WTC11 (cell line): Measurements from ENCODE around the gene CD244. TPM values are rescaled to one million over a fixed set of nuclear protein-coding genes. Genes with fewer than 3 reads are reported as not detected.

Experiments used
- ATAC-seq: fragments of 200-7000 bp; cut with Tn5 transposase; 2 replicates; pipeline ENCODE4 v1.10.0; 2021; ENCODE audit warnings: mild to moderate bottlenecking, moderate library complexity
- CTCF ChIA-PET: fragments of 300-600 bp; sonication (Branson Sonifier 250); formaldehyde crosslinking; loops from one replicate; lab custom pipeline; 2021; ENCODE audit warnings: antibody characterized with exemption; lab: Charles Lee
- POLR2A ChIA-PET: fragments of 350-600 bp; sonication (Branson Sonifier 250); formaldehyde crosslinking; loops from one replicate; lab custom pipeline; 2021; ENCODE audit warnings: antibody characterized with exemption; lab: Charles Lee
- DNase-seq: peaks from one replicate; pipeline ENCODE4 v3.0.0; 2021; ENCODE audit warnings: low spot score
- H3K27ac Mint-ChIP-seq: 2 replicates; pipeline ENCODE4 v1.8.0; 2021; ENCODE audit warnings: mixed read lengths
- H3K27me3 Mint-ChIP-seq: 2 replicates; pipeline ENCODE4 v1.8.0; 2021; ENCODE audit warnings: low read depth, mild to moderate bottlenecking, moderate library complexity, mixed read lengths
- H3K36me3 Mint-ChIP-seq: 2 replicates; pipeline ENCODE4 v1.8.0; 2021; ENCODE audit warnings: mixed read lengths
- H3K4me1 Mint-ChIP-seq: 2 replicates; pipeline ENCODE4 v1.8.0; 2022; ENCODE audit warnings: mixed read lengths
- H3K4me3 Mint-ChIP-seq: 2 replicates; pipeline ENCODE4 v1.8.0; 2021; ENCODE audit warnings: mild to moderate bottlenecking, moderate library complexity, mixed read lengths
- H3K9me3 Mint-ChIP-seq: 2 replicates; pipeline ENCODE4 v1.8.0; 2021; ENCODE audit warnings: mixed read lengths
- ATF1 ChIP-seq: sonication (generic); formaldehyde crosslinking; IDR thresholded peaks from 2 replicates; pipeline ENCODE4 v1.8.1; 2023; ENCODE audit warnings: mild to moderate bottlenecking, moderate library complexity, missing genetic modification reagents
- CREB1 ChIP-seq: sonication (generic); formaldehyde crosslinking; IDR thresholded peaks from 2 replicates; pipeline ENCODE4 v1.8.0; 2023; ENCODE audit warnings: mild to moderate bottlenecking, missing genetic modification reagents
- ELF4 ChIP-seq: sonication (generic); formaldehyde crosslinking; IDR thresholded peaks from 2 replicates; pipeline ENCODE4 v1.8.1; 2022; ENCODE audit warnings: low read depth, mild to moderate bottlenecking, moderate library complexity, missing genetic modification reagents
- FOXJ3 ChIP-seq: sonication (generic); formaldehyde crosslinking; IDR thresholded peaks from 2 replicates; pipeline ENCODE4 v1.9.0; 2021; ENCODE audit warnings: missing genetic modification reagents, mild to moderate bottlenecking, borderline replicate concordance
- GABPB1 ChIP-seq: sonication (generic); formaldehyde crosslinking; IDR thresholded peaks from 2 replicates; pipeline ENCODE4 v1.8.1; 2023; ENCODE audit warnings: mild to moderate bottlenecking, missing genetic modification reagents
- HMGA2 ChIP-seq: fragments of 250-450 bp; sonication (Bioruptor Pico); IDR thresholded peaks from 2 replicates; pipeline ENCODE4 v1.4.0; 2021; ENCODE audit warnings: mild to moderate bottlenecking, moderate library complexity
- KAT7 ChIP-seq: sonication (generic); formaldehyde crosslinking; IDR thresholded peaks from 2 replicates; pipeline ENCODE4 v1.8.1; 2023; ENCODE audit warnings: missing genetic modification reagents, mild to moderate bottlenecking, borderline replicate concordance
- MXD4 ChIP-seq: fragments of 250-450 bp; sonication (Bioruptor Pico); IDR thresholded peaks from 2 replicates; pipeline ENCODE4 v1.8.0; 2021; ENCODE audit warnings: mild to moderate bottlenecking, moderate library complexity, borderline replicate concordance
- MYBL2 ChIP-seq: sonication (generic); formaldehyde crosslinking; IDR thresholded peaks from 2 replicates; pipeline ENCODE4 v1.8.1; 2023; ENCODE audit warnings: mild to moderate bottlenecking, moderate library complexity, missing genetic modification reagents
- NFATC4 ChIP-seq: fragments of 250-450 bp; sonication (Bioruptor Pico); IDR thresholded peaks from 2 replicates; pipeline ENCODE4 v1.9.0; 2021; ENCODE audit warnings: mild to moderate bottlenecking
- NR3C1 ChIP-seq: sonication (generic); formaldehyde crosslinking; conservative IDR thresholded peaks from 2 replicates; pipeline ENCODE4 v1.8.1; 2023; ENCODE audit warnings: low read depth, mild to moderate bottlenecking, missing genetic modification reagents
- RELA ChIP-seq: sonication (generic); formaldehyde crosslinking; IDR thresholded peaks from 2 replicates; pipeline ENCODE4 v1.8.1; 2022; ENCODE audit warnings: missing genetic modification reagents, mild to moderate bottlenecking, borderline replicate concordance
- SMAD4 ChIP-seq: sonication (generic); formaldehyde crosslinking; IDR thresholded peaks from 2 replicates; pipeline ENCODE4 v1.8.0; 2022; ENCODE audit warnings: mild to moderate bottlenecking, missing genetic modification reagents
- SOX15 ChIP-seq: fragments of 250-450 bp; sonication (Bioruptor Pico); IDR thresholded peaks from 2 replicates; pipeline ENCODE4 v1.9.0; 2021; ENCODE audit warnings: mild to moderate bottlenecking
- ZBTB21 ChIP-seq: sonication (generic); formaldehyde crosslinking; IDR thresholded peaks from 2 replicates; pipeline ENCODE4 v1.8.1; 2023; ENCODE audit warnings: mild to moderate bottlenecking, missing genetic modification reagents, borderline replicate concordance
- total RNA-seq: library from RNA; stranded (reverse); gene quantifications from 3 replicates; pipeline ENCODE4 v1.2.3, GENCODE V29; 2021
- TF ChIP-seq, protein P1 (sequence below): sonication (generic); formaldehyde crosslinking; IDR thresholded peaks from 2 replicates; pipeline ENCODE4 v1.8.1; 2023; ENCODE audit warnings: mild to moderate bottlenecking, moderate library complexity, missing genetic modification reagents
- TF ChIP-seq, protein P2 (sequence below): sonication (generic); formaldehyde crosslinking; IDR thresholded peaks from 2 replicates; pipeline ENCODE4 v1.8.1; 2022; ENCODE audit warnings: low read depth, mild to moderate bottlenecking, moderate library complexity, missing genetic modification reagents, borderline replicate concordance
- TF ChIP-seq, protein P3 (sequence below): sonication (generic); formaldehyde crosslinking; IDR thresholded peaks from 2 replicates; pipeline ENCODE4 v1.8.0; 2022; ENCODE audit warnings: missing genetic modification reagents
- TF ChIP-seq, protein P4 (sequence below): sonication (generic); formaldehyde crosslinking; IDR thresholded peaks from 2 replicates; pipeline ENCODE4 v1.8.1; 2022; ENCODE audit warnings: mild to moderate bottlenecking, missing genetic modification reagents, moderate library complexity, borderline replicate concordance
- TF ChIP-seq, protein P5 (sequence below): sonication (generic); formaldehyde crosslinking; IDR thresholded peaks from 2 replicates; pipeline ENCODE4 v1.8.0; 2022; ENCODE audit warnings: mild to moderate bottlenecking, missing genetic modification reagents

Gene CD244
- total RNA-seq, 1 experiment from 2014 or later, result not detected

DNA sequence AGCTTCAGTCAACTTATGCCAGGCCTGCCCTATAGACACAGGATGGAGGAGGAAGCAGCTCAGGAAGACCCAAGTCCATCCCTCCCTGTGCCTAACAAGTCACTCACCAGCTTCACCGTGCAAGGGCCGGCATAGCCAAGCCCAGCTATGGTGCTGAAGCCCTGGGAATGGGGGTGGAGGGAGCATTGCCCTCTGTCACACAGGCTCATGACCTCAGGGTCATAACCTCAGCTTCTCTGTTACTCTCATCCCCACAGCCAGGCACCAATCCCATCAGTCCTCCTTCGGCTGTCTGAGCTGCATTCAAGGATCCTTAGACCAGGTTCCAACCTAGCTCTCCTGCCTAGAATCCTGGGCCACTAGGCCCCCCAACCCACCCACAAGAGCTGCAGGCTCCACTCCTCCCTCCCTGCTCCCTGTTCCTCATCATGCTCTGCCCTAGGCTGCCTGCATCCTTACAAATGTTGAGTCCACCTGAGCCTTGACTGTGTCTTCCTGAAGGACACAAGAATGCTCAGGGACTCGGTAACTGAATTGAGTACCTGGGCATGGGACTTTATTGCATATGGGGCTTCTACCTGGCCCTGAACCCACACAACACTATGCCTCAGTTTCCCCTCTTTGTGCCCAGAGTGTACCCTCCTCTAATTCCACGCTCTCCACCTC is 1.7 kb downstream of the CD244 start:
- H3K4me3 Mint-ChIP-seq, result no peak overlapping the region
- no peak for TF ChIP-seq HMGA2 (CRISPR knock-in tag)
- TF ChIP-seq, protein P1, sequence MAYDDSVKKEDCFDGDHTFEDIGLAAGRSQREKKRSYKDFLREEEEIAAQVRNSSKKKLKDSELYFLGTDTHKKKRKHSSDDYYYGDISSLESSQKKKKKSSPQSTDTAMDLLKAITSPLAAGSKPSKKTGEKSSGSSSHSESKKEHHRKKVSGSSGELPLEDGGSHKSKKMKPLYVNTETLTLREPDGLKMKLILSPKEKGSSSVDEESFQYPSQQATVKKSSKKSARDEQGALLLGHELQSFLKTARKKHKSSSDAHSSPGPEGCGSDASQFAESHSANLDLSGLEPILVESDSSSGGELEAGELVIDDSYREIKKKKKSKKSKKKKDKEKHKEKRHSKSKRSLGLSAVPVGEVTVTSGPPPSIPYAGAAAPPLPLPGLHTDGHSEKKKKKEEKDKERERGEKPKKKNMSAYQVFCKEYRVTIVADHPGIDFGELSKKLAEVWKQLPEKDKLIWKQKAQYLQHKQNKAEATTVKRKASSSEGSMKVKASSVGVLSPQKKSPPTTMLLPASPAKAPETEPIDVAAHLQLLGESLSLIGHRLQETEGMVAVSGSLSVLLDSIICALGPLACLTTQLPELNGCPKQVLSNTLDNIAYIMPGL (CRISPR knock-in tag), result no peak
- TF ChIP-seq GABPB1 (CRISPR knock-in tag), result no peak
- TF ChIP-seq, protein P2, sequence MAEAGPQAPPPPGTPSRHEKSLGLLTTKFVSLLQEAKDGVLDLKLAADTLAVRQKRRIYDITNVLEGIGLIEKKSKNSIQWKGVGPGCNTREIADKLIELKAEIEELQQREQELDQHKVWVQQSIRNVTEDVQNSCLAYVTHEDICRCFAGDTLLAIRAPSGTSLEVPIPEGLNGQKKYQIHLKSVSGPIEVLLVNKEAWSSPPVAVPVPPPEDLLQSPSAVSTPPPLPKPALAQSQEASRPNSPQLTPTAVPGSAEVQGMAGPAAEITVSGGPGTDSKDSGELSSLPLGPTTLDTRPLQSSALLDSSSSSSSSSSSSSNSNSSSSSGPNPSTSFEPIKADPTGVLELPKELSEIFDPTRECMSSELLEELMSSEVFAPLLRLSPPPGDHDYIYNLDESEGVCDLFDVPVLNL (CRISPR knock-in tag), result no peak
- no peak for TF ChIP-seq MYBL2 (CRISPR knock-in tag)
- H3K27me3 Mint-ChIP-seq, result no peaks in the 10 kb centered on the region
- ATAC-seq (0 out of 2 replicates have a peak, but pooled peaks have one; percentile 18), DNase-seq (no peak)
- H3K9me3 Mint-ChIP-seq, result no peaks in the 10 kb centered on the region
- H3K4me1 Mint-ChIP-seq, result peaks cover 7% of the 10 kb centered on the region
- ChIA-PET POLR2A (no interaction called here), CTCF (interaction anchor here (1.2 to 1.3 kb wide), 2 partner anchors 91 to 93 kb away, joined by 3 to 8 read pairs; partner anchors contain the start of gene ITLN2)
- H3K27ac Mint-ChIP-seq, result no peak overlapping the region
- H3K36me3 Mint-ChIP-seq, result no peaks in the 10 kb centered on the region

DNA sequence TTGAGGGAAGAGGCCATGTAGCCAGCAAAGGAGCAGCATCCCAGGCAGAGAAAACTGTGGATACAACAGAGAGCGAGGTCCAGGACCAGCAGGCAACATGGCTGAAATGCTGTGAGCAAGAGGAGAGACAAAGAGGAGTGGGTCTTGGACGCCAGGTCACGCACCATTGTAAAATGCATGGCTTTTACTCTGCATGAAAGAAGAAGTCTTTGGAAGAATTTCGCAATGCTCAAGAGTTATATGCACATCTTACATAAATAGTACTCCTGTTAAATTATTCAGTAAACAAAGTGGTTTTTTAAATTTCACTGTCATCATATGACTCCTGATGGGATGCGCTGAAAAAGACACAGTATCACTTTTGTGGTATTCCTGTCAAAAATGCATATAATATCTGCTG is 3.5 kb downstream of the CD244 start:
- no peak for DNase-seq
- Mint-ChIP-seq H3K9me3 (no peaks in the 10 kb centered on the region), H3K27ac (no peak overlapping the region), H3K4me1 (peaks cover 7% of the 10 kb centered on the region), H3K36me3 (no peaks in the 10 kb centered on the region)
- ATAC-seq, result no peak
- TF ChIP-seq KAT7 (CRISPR knock-in tag), result no peak
- no peak for TF ChIP-seq MYBL2 (CRISPR knock-in tag)
- TF ChIP-seq MXD4 (CRISPR knock-in tag), result no peak
- no peak for TF ChIP-seq NR3C1
- TF ChIP-seq, protein P3, sequence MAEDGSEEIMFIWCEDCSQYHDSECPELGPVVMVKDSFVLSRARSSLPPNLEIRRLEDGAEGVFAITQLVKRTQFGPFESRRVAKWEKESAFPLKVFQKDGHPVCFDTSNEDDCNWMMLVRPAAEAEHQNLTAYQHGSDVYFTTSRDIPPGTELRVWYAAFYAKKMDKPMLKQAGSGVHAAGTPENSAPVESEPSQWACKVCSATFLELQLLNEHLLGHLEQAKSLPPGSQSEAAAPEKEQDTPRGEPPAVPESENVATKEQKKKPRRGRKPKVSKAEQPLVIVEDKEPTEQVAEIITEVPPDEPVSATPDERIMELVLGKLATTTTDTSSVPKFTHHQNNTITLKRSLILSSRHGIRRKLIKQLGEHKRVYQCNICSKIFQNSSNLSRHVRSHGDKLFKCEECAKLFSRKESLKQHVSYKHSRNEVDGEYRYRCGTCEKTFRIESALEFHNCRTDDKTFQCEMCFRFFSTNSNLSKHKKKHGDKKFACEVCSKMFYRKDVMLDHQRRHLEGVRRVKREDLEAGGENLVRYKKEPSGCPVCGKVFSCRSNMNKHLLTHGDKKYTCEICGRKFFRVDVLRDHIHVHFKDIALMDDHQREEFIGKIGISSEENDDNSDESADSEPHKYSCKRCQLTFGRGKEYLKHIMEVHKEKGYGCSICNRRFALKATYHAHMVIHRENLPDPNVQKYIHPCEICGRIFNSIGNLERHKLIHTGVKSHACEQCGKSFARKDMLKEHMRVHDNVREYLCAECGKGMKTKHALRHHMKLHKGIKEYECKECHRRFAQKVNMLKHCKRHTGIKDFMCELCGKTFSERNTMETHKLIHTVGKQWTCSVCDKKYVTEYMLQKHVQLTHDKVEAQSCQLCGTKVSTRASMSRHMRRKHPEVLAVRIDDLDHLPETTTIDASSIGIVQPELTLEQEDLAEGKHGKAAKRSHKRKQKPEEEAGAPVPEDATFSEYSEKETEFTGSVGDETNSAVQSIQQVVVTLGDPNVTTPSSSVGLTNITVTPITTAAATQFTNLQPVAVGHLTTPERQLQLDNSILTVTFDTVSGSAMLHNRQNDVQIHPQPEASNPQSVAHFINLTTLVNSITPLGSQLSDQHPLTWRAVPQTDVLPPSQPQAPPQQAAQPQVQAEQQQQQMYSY (CRISPR knock-in tag), result no peak
- no peak for TF ChIP-seq ATF1 (CRISPR knock-in tag)
- no peak for TF ChIP-seq GABPB1 (CRISPR knock-in tag)
- TF ChIP-seq, protein P1 (CRISPR knock-in tag), result no peak
- TF ChIP-seq, all 79 proteins: peak for 0
- no peak overlapping the region for H3K4me3 Mint-ChIP-seq
- H3K27me3 Mint-ChIP-seq, result no peaks in the 10 kb centered on the region
- CTCF ChIA-PET, result no interaction called here
- POLR2A ChIA-PET, result no interaction called here

DNA sequence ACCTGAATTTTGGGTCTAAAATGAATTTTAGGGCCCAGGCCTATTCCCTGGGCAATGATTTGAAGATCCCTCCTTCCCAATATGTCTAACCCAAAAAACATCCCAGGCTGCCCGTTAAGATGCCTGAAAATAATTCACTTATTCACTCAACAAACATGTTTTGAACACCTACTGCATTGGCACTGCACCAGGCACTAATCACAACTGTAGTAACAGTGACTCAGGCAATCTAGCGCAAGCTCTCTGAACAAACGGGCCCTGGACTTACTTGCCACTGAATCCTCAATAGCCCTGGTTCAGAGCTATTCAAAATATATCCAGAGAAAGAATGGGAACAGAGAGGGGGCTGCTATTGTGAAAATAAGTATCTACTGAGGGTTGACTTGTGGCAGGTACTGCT is 4.2 kb downstream of the CD244 start:
- CTCF ChIA-PET, result no interaction called here
- Mint-ChIP-seq H3K9me3 (no peaks in the 10 kb centered on the region), H3K4me1 (peaks cover 7% of the 10 kb centered on the region), H3K27ac (no peak overlapping the region), H3K4me3 (no peak overlapping the region), H3K36me3 (no peaks in the 10 kb centered on the region), H3K27me3 (no peaks in the 10 kb centered on the region)
- no peak for ATAC-seq
- no peak for DNase-seq
- POLR2A ChIA-PET, result no interaction called here
- TF ChIP-seq, protein P4, sequence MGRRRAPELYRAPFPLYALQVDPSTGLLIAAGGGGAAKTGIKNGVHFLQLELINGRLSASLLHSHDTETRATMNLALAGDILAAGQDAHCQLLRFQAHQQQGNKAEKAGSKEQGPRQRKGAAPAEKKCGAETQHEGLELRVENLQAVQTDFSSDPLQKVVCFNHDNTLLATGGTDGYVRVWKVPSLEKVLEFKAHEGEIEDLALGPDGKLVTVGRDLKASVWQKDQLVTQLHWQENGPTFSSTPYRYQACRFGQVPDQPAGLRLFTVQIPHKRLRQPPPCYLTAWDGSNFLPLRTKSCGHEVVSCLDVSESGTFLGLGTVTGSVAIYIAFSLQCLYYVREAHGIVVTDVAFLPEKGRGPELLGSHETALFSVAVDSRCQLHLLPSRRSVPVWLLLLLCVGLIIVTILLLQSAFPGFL (CRISPR knock-in tag), result no peak
- TF ChIP-seq NFATC4 (CRISPR knock-in tag), result no peak
- TF ChIP-seq FOXJ3, result no peak
- TF ChIP-seq RELA (CRISPR knock-in tag), result no peak
- TF ChIP-seq ELF4 (CRISPR knock-in tag), result no peak
- TF ChIP-seq, protein P5, sequence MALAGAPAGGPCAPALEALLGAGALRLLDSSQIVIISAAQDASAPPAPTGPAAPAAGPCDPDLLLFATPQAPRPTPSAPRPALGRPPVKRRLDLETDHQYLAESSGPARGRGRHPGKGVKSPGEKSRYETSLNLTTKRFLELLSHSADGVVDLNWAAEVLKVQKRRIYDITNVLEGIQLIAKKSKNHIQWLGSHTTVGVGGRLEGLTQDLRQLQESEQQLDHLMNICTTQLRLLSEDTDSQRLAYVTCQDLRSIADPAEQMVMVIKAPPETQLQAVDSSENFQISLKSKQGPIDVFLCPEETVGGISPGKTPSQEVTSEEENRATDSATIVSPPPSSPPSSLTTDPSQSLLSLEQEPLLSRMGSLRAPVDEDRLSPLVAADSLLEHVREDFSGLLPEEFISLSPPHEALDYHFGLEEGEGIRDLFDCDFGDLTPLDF, result no peak
- no peak for TF ChIP-seq SMAD4 (CRISPR knock-in tag)
- TF ChIP-seq SOX15 (CRISPR knock-in tag), result no peak
- no peak for TF ChIP-seq CREB1
- no peak for TF ChIP-seq ZBTB21 (CRISPR knock-in tag)
